NCI-H510A treated with DMSO at 0.1 percent for 48 hours (cell line): ENCODE results near the gene TBC1D20.
"Not testable (repeated sequence)": the region's sequence is repeated elsewhere in the genome, so short reads cannot be mapped to it uniquely, and the experiment has no call there.

Experiments
- DNase-seq: peaks from one replicate; lab custom pipeline; 2025; lab: John Stamatoyannopoulos, UW

TBC1D20 gene

DNA sequence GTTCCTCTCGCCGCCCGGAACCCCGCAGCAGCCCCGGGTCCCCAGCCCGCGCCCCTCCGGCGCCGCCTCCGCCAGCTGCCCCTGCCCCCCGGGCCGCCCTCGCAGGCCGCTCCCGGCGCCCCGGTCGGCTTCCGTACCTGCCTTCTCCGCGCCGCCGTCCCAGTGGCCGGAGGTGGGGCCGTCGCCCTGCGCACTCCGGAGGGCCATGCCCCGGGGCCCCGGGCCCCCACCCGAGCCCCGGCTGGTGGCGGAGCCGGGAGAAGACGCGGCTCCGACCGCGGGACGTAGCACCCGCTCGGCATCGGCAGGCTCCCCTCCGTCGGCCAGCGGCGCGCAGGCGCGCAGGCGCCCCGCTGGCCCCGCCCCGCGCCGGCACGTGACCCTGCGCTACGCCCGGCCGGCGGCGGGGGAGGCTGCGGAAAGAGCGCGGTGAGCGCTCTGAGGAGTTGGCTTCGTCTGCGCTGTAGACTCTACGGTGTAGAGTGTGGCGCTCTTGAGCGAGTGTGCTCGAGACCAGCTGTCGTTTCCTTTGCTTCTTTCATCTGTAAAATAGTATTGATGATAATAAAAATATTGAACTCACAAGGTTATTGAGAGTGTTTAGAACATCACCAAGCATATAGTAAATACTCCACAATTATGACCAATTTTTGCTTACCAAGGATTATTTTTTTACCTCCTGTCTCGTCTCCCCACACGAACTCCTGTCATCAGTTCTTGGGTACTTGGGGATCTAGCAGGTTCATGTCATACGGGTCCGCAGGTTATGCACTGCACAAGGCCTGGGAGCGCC lies at the start of gene TBC1D20:
Gene TBC1D20 (minus strand): TSS at position 335 of the 793 bp plus-strand sequence. CDS start 128 bp downstream, at position 207.
- DNase-seq = peak; percentile 89

DNA sequence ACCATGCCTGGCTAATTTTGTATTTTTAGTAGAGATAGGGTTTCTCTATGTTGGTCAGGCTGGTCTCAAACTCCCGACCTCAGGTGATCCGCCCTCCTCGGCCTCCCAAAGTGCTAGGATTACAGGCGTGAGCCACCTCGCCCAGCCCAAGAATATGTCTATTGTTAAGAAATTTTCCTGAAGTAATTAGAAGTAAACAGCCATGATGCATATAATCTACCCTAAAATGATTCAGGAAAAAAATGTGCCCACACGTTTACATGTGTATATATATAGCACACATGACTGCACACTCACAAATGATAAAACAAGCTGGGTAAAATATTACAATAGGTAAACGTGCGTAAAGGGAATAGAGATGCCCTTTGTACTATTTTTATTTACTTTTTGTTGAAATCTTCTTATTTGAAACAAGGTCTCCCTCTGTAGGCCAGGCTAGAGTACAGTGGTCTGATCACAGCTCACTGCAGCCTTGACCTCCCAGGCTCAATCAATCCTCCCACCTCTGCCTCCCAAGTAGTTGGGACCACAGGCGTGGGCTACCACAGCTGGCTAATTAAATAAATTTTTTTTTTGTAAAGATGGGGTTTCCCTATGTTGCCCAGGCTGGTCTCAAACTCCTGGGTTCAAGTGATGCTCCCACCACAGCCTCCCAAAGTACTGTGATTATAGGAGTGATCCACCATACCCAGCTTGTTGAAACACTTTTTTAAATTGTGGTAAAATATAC lies 48.2 kb upstream of the TBC1D20 start:
- DNase-seq = not testable (repeated sequence)

DNA sequence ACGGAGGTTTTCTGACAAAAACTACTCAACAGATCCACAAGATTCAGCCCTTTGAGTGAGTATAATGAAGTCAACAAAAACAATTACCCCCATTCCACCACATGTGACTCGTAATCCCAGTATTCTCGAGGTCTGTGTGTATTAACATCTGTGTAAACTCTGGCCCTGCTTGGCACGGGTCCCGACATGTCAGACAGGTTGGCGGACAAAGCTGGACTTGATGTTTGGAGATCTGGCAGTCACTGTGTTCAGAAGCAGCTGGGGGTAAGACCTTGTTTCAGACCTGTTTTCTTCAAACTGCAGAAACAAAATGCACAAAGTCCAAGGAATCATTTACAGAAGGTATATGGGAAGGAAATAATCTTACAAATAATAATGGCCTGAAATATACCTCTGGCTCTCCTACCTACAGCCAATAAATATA lies 46.0 kb upstream of the TBC1D20 start:
- DNase-seq = not testable (repeated sequence)

DNA sequence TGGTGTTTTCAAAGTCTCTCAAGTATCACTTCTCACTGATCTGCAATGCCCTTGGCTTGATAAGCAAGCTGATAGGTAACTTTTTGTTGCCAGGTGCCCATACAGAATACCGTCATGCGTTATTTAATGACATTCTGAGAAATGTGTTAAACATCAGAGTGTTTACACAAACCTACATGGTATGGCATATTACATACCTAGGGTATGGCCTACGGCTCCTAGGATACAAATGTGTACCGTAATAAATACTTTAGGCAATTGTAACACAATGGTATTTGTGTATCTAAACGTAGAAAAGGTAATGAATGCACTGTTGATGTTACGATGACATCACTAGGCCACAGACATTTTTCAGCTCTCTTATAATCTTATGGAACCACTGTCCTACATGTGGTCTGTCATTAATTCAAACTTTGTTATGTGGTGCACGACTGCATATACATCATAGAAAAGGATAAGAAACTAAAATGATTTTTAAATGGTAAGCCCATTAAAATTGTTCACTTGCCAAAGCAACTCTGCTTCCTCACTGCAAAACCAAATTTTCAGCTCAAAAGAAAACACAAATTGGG lies 45.5 kb upstream of the TBC1D20 start:
- DNase-seq = no peak

- DNase-seq = no peak
These were observed 44.8 kb upstream of the TBC1D20 start for GRCh38 chr20:507006-507758.

DNA sequence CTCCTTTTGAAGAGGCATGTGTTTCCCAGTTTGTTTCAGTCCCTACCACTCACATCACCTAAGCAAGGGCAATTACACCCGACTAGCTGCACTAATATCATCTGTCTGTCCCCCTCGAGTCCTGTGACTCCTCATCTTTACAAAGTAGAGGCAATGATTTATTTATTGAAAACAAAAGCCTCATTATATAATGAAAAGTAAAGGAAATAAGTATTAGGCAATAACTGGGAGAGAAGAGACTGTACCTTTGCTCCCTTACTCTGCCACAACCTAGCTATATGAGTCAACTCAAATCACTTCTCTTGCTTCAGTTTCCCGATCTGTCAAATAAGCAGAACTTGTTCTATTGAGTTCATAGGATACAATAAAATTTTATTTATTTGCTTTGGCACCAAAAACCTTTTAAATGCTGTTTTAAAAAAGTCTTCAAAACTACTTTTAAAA lies 42.3 kb upstream of the TBC1D20 start:
- DNase-seq = no peak

DNA sequence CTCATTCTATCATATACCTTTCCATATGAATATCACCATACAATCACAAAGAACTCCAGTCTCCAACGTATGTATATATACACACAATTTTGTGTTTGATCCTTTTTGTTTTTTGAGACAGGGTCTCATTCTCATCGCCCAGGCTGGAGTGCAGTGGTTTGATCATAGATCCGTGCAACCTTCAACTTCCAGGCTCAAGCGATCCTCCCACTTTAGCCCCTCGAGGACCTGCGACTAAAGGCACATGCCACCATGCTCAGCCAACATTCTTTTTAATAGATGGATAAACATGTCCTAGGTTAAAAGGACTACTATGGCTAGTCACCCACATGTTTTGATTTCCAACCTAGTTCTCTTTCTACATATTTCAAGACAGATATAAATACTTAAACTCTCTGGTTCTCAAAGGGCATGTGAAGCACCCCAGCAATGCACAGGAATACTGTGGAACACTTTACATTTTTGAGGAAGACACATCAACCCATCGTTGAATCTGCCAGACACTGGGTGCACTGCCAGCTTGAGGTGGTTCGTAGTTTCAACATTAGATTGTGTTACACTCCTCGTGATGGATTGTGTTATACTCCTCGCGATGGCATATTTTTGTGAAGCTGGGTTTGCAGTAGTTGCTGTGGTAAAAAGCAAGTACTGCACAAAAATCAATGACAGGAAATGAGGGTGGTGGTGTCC lies 40.9 kb upstream of the TBC1D20 start:
- DNase-seq = no peak

DNA sequence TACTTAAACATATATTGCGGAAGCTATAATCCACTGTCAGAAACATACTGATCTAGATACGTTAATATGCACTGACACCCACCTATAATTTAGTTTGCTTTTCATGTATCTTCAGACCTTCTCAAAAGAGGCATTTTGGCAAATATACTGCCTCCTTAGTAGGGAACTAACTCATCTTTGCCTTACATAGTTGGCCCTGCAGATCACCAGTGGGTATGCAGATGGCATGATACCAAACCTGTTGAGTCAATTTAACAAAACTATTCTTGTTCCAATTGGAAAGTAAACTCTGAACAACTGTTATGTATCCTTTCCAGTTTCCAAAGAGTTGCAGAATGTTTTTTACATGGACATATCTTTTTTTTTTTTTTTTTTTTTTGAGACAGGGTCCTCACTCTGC lies 35.6 kb upstream of the TBC1D20 start:
- no peak for DNase-seq

- no peak for DNase-seq
These were observed 33.9 kb upstream of the TBC1D20 start for GRCh38 chr20:496126-496696.

GRCh38 chr20:492159-492558 lies 29.8 kb upstream of the TBC1D20 start:
- no peak for DNase-seq

- DNase-seq = no peak
These were observed 25.3 kb upstream of the TBC1D20 start for GRCh38 chr20:487655-488054.

- no peak for DNase-seq
These were observed 21.7 kb upstream of the TBC1D20 start for GRCh38 chr20:483815-484644.

- DNase-seq = no peak
These were observed 18.8 kb upstream of the TBC1D20 start for GRCh38 chr20:481167-481566.

DNA sequence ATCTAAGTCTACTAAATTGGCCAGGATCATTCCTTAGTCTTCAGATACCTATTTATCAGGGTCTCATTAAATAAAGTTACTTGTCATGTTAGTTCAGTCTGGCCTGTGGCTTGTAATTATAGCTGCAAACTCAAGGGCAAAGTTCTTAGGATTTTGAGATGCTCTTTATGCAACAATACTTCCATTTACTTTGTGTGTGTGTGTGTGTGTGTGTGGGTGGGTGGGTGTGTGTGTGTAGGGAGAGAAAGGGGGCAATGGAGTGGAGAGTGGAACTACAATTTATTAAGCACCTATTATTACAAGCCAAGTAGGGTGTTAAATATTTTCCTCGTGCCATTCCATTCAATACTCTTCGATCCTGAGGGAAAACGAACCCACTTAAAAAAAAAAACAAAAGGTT lies 17.7 kb upstream of the TBC1D20 start:
- no peak for DNase-seq

GRCh38 chr20:479487-479886 lies 17.2 kb upstream of the TBC1D20 start:
- no peak for DNase-seq

DNA sequence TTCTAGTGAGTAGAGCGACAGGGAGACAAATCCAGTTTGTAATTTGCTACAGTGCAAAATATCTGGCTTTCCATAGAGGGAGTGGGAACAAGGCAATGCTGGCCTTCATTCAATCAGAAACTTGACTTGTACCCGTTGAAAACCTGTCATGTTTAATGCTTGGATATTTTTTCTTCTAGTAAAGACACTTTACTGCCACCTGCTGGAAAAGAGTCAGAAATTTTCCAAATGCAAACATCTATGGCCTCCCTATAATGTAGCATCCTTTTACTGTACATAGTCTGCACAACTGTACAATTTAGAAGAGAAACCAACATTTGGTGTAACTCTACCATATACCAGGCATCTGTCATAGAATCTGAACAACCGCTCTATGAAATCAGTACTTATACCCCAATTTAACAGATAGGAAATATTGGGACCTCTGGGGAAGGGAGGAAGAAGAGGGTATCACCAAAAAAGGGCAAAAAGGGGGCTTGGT lies 16.7 kb upstream of the TBC1D20 start:
- DNase-seq = peak; percentile 89

DNA sequence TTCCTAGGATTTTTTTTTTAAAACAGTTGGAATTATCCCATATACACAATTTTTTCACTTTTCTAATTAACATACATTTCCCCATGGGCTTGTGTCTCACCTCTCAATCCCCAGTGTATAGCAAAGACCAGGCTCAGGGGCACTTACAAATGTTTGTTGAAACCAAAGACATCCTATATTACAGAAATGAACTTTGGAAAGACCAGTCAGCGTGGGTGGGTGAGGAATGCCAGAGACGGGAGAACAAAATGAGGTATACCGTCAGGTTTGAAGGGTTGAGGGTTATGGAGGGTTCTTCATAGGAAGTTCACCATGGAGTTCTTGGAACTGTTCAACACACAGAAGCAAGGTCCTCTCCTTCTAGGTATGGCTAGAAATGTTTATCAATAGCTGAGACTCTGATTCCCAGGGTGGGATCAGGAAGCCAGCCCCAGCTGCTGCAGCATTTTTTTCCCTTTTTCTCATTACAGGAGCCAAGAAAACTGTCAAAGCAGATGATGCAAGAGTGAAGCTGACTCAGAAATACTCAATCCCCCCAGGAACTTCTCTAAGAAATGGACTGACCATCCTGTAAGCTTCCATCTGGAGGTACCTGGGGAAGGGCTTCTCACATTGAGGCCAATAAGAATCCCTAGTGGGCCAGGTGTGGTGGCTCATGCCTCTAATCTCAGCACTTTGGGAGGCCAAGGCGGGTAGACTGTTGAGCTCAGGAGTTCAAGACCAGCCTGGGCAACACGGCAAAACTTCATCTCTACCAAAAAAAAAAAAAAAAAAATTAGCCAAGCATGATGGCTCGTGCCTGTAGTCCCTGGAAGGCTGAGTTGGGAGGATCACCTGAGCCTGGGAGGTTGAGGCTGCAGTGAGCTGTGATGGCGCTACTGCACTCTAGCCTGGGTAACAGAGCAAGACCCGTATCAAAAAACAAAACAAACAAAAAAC lies 15.9 kb upstream of the TBC1D20 start:
- DNase-seq = no peak

DNA sequence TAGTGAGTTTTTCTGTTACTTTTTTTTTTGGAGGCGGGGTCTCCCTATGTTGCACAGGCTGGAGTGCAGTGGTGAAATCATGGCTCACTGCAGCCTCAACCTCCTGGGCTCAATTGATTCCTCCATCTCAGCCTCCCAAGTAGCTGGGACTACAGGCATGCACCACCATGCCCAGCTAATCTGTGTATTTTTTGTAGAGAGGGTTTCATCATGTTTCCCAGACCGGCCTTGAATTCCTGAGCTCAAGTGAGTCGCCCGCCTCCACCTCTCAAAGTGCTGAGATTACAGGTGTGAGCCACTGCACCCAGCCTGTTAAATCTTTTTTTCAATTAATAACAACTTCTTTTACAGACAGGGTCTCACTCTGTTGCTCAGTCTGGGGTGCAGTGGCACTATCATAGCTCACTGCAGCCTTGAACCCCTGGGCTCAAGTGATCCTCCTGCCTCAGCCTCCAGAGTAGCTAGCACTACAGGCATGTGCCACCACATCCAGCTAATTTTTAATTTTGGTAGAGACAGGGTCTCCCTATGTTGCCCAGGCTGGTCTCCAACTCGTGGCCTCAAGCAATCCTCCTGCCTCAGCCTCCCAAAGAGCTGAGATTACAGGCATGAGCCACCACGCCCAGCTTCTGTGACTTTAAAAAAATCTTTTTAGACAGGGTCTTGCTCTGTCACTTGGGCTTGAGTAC lies 14.4 kb upstream of the TBC1D20 start:
- DNase-seq = not testable (repeated sequence)
